Middle frontal gyrus (tissue), 1 donor: ENCODE data around the gene SPOCK2.
"Not testable (repeated sequence)": the region's sequence is repeated elsewhere in the genome, so short reads cannot be mapped to it uniquely, and the experiment has no call there.

Source experiments
- DNase-seq: peaks from one replicate; pipeline ENCODE4 v3.0.0-alpha.2; 2015; ENCODE audit warnings: low spot score; ENCODE audit errors: extremely low spot score

SPOCK2 gene

GRCh38 chr10:72108004-72108370 lies 19.6 kb upstream of the SPOCK2 start:
- DNase-seq = not testable (repeated sequence)

GRCh38 chr10:72107325-72108003 lies 19.1 kb upstream of the SPOCK2 start:
- DNase-seq = no peak

- DNase-seq = no peak
Observed at GRCh38 chr10:72106896-72107295, 18.5 kb upstream of the SPOCK2 start.

GRCh38 chr10:72106154-72106849 lies 18.0 kb upstream of the SPOCK2 start:
- DNase-seq = no peak

- DNase-seq = no peak
Observed at GRCh38 chr10:72105710-72106109, 17.4 kb upstream of the SPOCK2 start.

- DNase-seq = no peak
Observed at GRCh38 chr10:72105098-72105475, 16.7 kb upstream of the SPOCK2 start.

- no peak for DNase-seq
Observed at GRCh38 chr10:72104472-72105097, 16.2 kb upstream of the SPOCK2 start.

GRCh38 chr10:72099600-72099921 lies 11.2 kb upstream of the SPOCK2 start:
- no peak for DNase-seq

GRCh38 chr10:72098836-72099599 lies 10.7 kb upstream of the SPOCK2 start:
- no peak for DNase-seq

GRCh38 chr10:72098301-72098835 lies 10.0 kb upstream of the SPOCK2 start:
- DNase-seq = no peak

GRCh38 chr10:72097448-72098300 lies 9.3 kb upstream of the SPOCK2 start:
- no peak for DNase-seq

GRCh38 chr10:72096115-72097000 lies 8.0 kb upstream of the SPOCK2 start:
- DNase-seq = no peak

GRCh38 chr10:72095195-72095594 lies 6.8 kb upstream of the SPOCK2 start:
- DNase-seq = no peak

GRCh38 chr10:72094574-72094973 lies 6.2 kb upstream of the SPOCK2 start:
- no peak for DNase-seq

- DNase-seq = no peak
Observed at GRCh38 chr10:72093450-72093849, 5.1 kb upstream of the SPOCK2 start.

GRCh38 chr10:72092987-72093386 lies 4.6 kb upstream of the SPOCK2 start:
- DNase-seq = no peak

- DNase-seq = no peak
Observed at GRCh38 chr10:72092171-72092924, 4.0 kb upstream of the SPOCK2 start.

- DNase-seq = no peak
Observed at GRCh38 chr10:72090326-72090725, 2.0 kb upstream of the SPOCK2 start.

GRCh38 chr10:72089618-72090017 lies 1.3 kb upstream of the SPOCK2 start:
- DNase-seq = no peak
